Panc1 (cell line): ENCODE results near the gene DCAF11. TPM values are rescaled to one million over a fixed set of nuclear protein-coding genes. Genes with fewer than 3 reads are reported as not detected.

Experiments
- ATAC-seq: fragments of 200-7000 bp; cut with Tn5 transposase; 2 replicates; pipeline ENCODE4 v1.9.1; 2020; ENCODE audit warnings: mild to moderate bottlenecking, moderate library complexity
- BruUV-seq: library from RNA; stranded (reverse); fragments of 400-500 nt; replicated peaks from 2 replicates; lab custom pipeline; 2021; lab: Mats Ljungman, UMichigan
- CTCF ChIA-PET: fragments of 300-600 bp; sonication (Branson Sonifier 250); formaldehyde crosslinking; loops from one replicate; lab custom pipeline; 2022; ENCODE audit warnings: antibody characterized with exemption; lab: Charles Lee
- POLR2A ChIA-PET: fragments of 300-600 bp; sonication (Branson Sonifier 250); formaldehyde crosslinking; loops from one replicate; lab custom pipeline; 2022; ENCODE audit warnings: antibody characterized with exemption; lab: Charles Lee
- DNase-seq: peaks from one replicate; pipeline ENCODE4 v3.0.0-alpha.2; 2010; ENCODE audit warnings: low read depth, low spot score
- H3K27ac ChIP-seq: 2 replicates; pipeline ENCODE4 v1.5.1; 2011; ENCODE audit warnings: mild to moderate bottlenecking, low read length, inconsistent platforms
- H3K27me3 ChIP-seq: fragments of 200-500 bp; sonication (Bioruptor generic); 2 replicates; pipeline ENCODE4 v1.6.0; 2014; ENCODE audit warnings: low read length, inconsistent platforms; ENCODE audit not compliant: control insufficient read depth, insufficient read depth
- H3K36me3 ChIP-seq: fragments of 200-500 bp; sonication (Bioruptor generic); 2 replicates; pipeline ENCODE4 v1.5.1; 2014; ENCODE audit warnings: inconsistent platforms, mild to moderate bottlenecking, low read length, moderate library complexity; ENCODE audit not compliant: control insufficient read depth, insufficient read depth
- H3K4me1 ChIP-seq: 2 replicates; pipeline ENCODE4 v1.5.1; 2011; ENCODE audit warnings: inconsistent platforms, mild to moderate bottlenecking, low read length, moderate library complexity; ENCODE audit not compliant: control insufficient read depth, insufficient read depth
- H3K4me3 ChIP-seq, 2 experiments: 2 replicates each; pipeline ENCODE4 v1.5.1; 2011 to 2012; ENCODE audit warnings: low read depth in 2 of 2, low read length in 2 of 2, mild to moderate bottlenecking in 2 of 2, inconsistent platforms in 1 of 2, moderate library complexity in 1 of 2
- H3K9me3 ChIP-seq: fragments of 200-500 bp; sonication (Bioruptor generic); 2 replicates; pipeline ENCODE4 v1.5.1; 2014; ENCODE audit warnings: low read depth, mild to moderate bottlenecking, inconsistent platforms, low read length, moderate library complexity; ENCODE audit not compliant: control insufficient read depth, insufficient read depth
- POLR2AphosphoS5 ChIP-seq: IDR thresholded peaks from 2 replicates; pipeline ENCODE4 v1.6.1; 2012; ENCODE audit warnings: mild to moderate bottlenecking, low read depth, low read length, moderate library complexity
- SIN3A ChIP-seq: IDR thresholded peaks from 2 replicates; pipeline ENCODE4 v1.6.1; 2012; ENCODE audit warnings: low read depth, mild to moderate bottlenecking, low read length, moderate library complexity, borderline replicate concordance; ENCODE audit not compliant: insufficient read depth
- TCF7L2 ChIP-seq: IDR thresholded peaks from 2 replicates; pipeline ENCODE4 v1.6.1; 2011; ENCODE audit warnings: mild to moderate bottlenecking, low read depth, low read length, inconsistent platforms
- in situ Hi-C: cut with HindIII; loops from 2 replicates; pipeline ENCODE4 v1.10.0; 2016; ENCODE audit warnings: low sequenced_read_pairs, low pct_unique_long_range_greater_than_20kb
- intact Hi-C: fragments of 100-400 bp; cut with micrococcal nuclease; formaldehyde crosslinking; loops from one replicate; pipeline ENCODE4 v1.10.0; 2022; ENCODE audit not compliant: unreplicated experiment
- total RNA-seq: library from RNA; stranded (reverse); gene quantifications from one replicate; pipeline ENCODE4 v1.2.1, GENCODE V29; 2021; ENCODE audit not compliant: unreplicated experiment
- TF ChIP-seq, protein P1 (sequence below): fragments of 450-650 bp; IDR thresholded peaks from 2 replicates; pipeline ENCODE4 v1.5.1; 2017; ENCODE audit warnings: mild to moderate bottlenecking
- TF ChIP-seq, protein P2 (sequence below), 2 experiments: IDR thresholded peaks; 2 replicates each; pipeline ENCODE4 v1.6.1; 2011 to 2012; ENCODE audit warnings: low read depth in 2 of 2, control low read depth in 1 of 2, low read length in 1 of 2, mild to moderate bottlenecking in 1 of 2, moderate library complexity in 1 of 2; ENCODE audit not compliant: insufficient read depth in 1 of 2

DCAF11 gene
- total RNA-seq, 1 experiment from 2014 or later: 37.4 TPM

DNA sequence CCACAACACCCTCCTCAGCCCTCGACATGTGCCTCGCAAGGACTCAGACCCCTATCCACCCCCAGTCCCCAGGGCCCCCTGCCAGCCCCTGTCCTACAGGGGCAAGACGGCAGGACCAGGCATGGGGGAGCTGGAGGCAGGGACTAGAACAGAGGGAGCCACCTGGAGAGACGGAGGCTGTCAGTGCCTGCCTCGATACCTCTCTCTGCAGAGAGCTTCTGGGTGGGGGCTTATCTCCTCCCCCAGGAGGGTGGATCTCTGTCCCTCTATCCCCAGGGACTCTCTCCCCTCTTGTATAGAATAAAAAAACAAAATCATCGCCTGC, 45.2 kb upstream of the DCAF11 start:
- H3K27ac ChIP-seq: no peak overlapping the region
- CTCF ChIA-PET: no interaction called here
- H3K9me3 ChIP-seq: no peaks in the 10 kb centered on the region
- intact Hi-C loops: no loop called here
- in situ Hi-C loops: no loop called here
- DNase-seq: no peak
- H3K4me3 ChIP-seq: no peak overlapping the region
- POLR2A ChIA-PET: no interaction called here
- H3K27me3 ChIP-seq: no peaks in the 10 kb centered on the region
- ATAC-seq: no peak
- TF ChIP-seq POLR2AphosphoS5 (no peak), SIN3A (no peak), TCF7L2 (no peak)
- TF ChIP-seq, protein P1, sequence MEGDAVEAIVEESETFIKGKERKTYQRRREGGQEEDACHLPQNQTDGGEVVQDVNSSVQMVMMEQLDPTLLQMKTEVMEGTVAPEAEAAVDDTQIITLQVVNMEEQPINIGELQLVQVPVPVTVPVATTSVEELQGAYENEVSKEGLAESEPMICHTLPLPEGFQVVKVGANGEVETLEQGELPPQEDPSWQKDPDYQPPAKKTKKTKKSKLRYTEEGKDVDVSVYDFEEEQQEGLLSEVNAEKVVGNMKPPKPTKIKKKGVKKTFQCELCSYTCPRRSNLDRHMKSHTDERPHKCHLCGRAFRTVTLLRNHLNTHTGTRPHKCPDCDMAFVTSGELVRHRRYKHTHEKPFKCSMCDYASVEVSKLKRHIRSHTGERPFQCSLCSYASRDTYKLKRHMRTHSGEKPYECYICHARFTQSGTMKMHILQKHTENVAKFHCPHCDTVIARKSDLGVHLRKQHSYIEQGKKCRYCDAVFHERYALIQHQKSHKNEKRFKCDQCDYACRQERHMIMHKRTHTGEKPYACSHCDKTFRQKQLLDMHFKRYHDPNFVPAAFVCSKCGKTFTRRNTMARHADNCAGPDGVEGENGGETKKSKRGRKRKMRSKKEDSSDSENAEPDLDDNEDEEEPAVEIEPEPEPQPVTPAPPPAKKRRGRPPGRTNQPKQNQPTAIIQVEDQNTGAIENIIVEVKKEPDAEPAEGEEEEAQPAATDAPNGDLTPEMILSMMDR: no peak
- TF ChIP-seq, protein P2, sequence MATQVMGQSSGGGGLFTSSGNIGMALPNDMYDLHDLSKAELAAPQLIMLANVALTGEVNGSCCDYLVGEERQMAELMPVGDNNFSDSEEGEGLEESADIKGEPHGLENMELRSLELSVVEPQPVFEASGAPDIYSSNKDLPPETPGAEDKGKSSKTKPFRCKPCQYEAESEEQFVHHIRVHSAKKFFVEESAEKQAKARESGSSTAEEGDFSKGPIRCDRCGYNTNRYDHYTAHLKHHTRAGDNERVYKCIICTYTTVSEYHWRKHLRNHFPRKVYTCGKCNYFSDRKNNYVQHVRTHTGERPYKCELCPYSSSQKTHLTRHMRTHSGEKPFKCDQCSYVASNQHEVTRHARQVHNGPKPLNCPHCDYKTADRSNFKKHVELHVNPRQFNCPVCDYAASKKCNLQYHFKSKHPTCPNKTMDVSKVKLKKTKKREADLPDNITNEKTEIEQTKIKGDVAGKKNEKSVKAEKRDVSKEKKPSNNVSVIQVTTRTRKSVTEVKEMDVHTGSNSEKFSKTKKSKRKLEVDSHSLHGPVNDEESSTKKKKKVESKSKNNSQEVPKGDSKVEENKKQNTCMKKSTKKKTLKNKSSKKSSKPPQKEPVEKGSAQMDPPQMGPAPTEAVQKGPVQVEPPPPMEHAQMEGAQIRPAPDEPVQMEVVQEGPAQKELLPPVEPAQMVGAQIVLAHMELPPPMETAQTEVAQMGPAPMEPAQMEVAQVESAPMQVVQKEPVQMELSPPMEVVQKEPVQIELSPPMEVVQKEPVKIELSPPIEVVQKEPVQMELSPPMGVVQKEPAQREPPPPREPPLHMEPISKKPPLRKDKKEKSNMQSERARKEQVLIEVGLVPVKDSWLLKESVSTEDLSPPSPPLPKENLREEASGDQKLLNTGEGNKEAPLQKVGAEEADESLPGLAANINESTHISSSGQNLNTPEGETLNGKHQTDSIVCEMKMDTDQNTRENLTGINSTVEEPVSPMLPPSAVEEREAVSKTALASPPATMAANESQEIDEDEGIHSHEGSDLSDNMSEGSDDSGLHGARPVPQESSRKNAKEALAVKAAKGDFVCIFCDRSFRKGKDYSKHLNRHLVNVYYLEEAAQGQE (IDR thresholded peaks at IDR 0.05; ENCODE audit: insufficient read depth in 1 of 2, low read depth in 2 of 2, low read length in 1 of 2): no peak
- BruUV-seq: no TSS peak
- no peaks in the 10 kb centered on the region for H3K36me3 ChIP-seq
- H3K4me1 ChIP-seq: no peaks in the 10 kb centered on the region

DNA sequence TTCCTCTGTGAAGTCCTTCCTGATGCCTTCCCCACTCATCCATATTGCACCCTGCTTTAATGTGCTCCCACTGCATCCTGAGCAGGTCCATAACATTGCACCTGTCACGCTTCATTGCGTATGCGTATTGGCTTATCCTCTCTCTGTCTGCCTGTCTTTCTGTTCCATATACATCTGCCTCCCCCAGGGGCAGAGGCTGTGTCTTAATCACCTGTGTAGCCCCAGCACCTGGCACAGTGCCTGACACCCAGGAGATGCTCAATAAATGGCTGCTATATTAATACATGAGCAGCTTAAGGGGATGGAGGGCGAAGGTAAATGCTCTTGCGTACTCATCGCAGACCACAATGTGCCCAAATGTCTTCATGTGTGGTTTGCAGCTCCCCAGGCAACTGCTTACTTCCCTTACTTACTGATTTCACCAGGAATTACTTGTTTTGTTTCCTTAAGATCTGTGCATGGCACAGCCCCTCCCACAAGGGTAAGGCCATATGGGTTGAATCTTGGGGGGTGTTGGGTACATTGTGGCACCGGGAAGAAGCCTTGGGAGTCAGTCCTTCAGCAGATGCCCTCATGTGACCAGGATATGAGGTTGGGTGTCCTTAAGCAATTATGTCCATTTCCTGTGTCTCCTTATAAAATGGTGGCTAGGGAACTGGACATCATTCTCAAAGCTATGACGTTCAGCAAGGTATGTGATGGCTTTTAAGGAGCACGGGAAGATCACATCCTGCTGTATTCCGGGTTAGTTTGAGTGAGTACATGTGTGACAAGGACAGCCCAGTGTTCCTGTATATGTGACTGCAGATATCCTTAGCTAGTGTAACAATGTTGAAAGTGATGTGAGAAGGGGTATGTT, 44.1 kb upstream of the DCAF11 start:
- no TSS peak for BruUV-seq
- CTCF ChIA-PET: interaction anchor here (0.6 kb wide), 1 partner anchor 238 kb away, joined by 3 read pairs; no protein-coding TSS in a partner anchor
- H3K9me3 ChIP-seq: no peaks in the 10 kb centered on the region
- H3K36me3 ChIP-seq: no peaks in the 10 kb centered on the region
- DNase-seq (no peak), ATAC-seq (no peak)
- in situ Hi-C loops (no loop called here), intact Hi-C loops (no loop called here)
- TF ChIP-seq TCF7L2: no peak
- TF ChIP-seq, protein P2 (IDR thresholded peaks at IDR 0.05; ENCODE audit: insufficient read depth in 1 of 2, low read depth in 2 of 2, low read length in 1 of 2): no peak
- TF ChIP-seq, protein P1: no peak
- TF ChIP-seq SIN3A: no peak
- no peak for TF ChIP-seq POLR2AphosphoS5
- no peak overlapping the region for H3K4me3 ChIP-seq
- POLR2A ChIA-PET: interaction anchor here (0.6 kb wide), 1 partner anchor 20 kb away, joined by 10 read pairs; no protein-coding TSS in a partner anchor
- no peaks in the 10 kb centered on the region for H3K4me1 ChIP-seq
- H3K27me3 ChIP-seq: no peaks in the 10 kb centered on the region
- no peak overlapping the region for H3K27ac ChIP-seq
